Left renal cortex interstitium (tissue), 4 donors: Measurements from ENCODE around the gene SH3TC1. TPM values are rescaled to one million over a fixed set of nuclear protein-coding genes. Genes with fewer than 3 reads are reported as not detected.

Experiments
- DNase-seq, 4 donors: peaks; one replicate each; pipeline ENCODE4 v3.0.0-alpha.2; 2013; ENCODE audit warnings: low read depth in 4 of 4, low spot score in 2 of 4, missing footprints in 1 of 4
- polyA plus RNA-seq, 4 donors: library from polyadenylated mRNA; unstranded; fragments of 120-200 nt; gene quantifications; one replicate each; pipeline ENCODE4 v1.2.1, GENCODE V29; 2013; ENCODE audit not compliant: insufficient read length in 4 of 4

The SH3TC1 gene
- polyA plus RNA-seq, 4 donors: 19.1 to 36.1 (median 26.5) TPM

DNA sequence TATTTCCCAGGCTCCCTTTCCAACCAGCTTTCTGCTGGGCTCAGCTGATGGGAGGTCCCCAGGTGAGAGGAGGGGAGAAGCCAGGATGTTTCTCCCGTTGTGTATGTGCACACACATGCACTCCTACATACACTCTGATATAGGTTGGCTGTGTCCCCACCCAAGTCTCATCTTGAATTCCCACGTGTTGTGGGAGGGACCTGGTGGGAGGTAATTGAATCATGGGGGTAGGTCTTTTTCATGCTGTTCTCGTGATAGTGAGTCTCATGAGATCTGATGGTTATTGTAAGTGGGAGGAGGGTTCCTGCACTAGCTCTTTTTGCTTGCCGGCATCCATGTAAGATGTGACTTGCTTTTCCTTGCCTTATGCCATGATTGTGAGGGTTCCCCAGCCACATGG, 58.8 kb downstream of the SH3TC1 start:
- DNase-seq: no peak

- no peak for DNase-seq
These were observed 59.6 kb downstream of the SH3TC1 start for GRCh38 chr4:8258552-8259212.

DNA sequence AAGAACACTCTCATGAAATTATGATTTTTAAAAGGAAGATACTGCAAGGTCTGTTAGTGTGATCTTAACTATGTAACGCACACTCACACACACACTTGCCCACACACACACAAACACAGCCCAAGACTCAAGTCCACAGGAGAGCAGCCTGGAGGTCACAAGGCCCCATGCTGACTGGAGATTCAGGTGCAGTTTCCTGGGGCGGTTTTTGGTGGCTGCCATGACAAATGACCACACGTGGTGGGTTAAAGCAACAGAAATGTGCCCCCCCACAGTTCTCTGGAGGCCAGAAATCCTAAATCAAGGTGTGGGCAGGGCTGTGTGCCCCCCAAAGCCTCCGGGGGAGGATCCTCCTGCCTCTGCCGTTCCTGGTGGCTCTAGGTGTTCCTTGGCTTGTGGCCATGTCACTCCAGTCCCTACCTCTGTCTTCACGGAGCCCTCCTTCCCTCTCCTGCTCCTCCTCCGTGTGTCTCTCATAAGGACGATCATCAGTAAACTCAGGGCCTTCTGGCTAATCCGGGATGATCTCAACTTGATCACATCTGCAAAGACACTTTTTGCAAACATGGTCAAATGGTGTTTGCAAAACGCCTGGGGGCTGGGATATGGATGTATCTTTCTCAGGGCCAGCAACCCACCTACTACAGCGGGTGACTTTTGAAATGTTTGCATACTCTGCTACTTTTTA, 60.8 kb downstream of the SH3TC1 start:
- DNase-seq: no peak

DNA sequence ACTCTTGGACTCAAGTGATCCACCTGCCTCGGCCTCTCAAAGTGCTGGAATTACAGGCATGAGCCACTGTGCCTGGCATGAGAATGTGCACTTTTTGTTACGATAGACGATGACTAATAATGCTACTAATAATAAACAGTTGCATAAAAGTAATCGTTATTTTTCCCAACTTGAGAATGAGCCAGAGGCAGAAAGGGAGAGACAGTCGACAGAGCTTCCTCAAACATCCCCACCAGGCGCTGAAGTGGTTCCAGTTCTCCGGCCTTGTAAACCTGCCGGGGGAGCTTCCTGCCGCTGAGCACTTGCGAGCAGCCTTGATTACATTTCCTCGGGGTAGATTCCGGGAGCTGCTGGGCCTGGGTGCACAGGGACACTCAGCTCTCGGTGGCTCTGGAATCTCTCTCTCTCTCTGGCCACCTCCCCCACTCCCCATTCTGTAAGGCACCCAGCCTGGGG, 61.6 kb downstream of the SH3TC1 start:
- no peak for DNase-seq

DNA sequence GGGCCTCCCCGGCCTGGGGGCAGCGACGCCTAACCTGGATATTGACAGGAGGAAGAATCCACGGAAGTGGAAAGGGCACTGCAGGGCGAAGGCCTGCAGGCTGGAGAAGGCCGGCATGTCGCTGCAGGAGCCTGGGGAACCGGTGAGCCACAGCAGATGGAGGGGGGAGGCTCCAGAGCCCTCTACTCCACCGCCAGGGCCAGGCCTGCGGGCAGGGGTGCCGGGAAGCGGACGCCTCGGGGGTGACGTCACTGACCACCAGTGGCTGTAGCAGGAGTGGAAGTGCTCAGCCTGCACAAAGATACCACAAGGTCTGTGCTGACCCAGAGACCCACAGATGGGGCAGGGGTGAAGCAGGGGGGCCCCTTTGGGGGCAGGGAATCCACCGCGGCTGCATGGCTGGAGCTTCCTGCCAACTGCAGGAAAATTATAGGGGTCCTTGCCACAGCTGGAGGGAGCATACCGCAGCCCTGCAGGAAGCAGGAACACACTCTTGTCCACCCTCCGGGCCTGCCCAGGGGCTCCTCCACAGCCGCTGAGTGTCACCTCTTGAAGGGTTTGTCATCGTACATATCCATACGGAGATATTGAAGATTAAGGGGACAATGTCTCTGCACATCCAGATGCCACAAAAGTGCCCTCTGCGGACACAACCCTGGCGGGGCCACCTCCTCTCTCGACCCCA, 62.9 kb downstream of the SH3TC1 start:
- no peak for DNase-seq

DNA sequence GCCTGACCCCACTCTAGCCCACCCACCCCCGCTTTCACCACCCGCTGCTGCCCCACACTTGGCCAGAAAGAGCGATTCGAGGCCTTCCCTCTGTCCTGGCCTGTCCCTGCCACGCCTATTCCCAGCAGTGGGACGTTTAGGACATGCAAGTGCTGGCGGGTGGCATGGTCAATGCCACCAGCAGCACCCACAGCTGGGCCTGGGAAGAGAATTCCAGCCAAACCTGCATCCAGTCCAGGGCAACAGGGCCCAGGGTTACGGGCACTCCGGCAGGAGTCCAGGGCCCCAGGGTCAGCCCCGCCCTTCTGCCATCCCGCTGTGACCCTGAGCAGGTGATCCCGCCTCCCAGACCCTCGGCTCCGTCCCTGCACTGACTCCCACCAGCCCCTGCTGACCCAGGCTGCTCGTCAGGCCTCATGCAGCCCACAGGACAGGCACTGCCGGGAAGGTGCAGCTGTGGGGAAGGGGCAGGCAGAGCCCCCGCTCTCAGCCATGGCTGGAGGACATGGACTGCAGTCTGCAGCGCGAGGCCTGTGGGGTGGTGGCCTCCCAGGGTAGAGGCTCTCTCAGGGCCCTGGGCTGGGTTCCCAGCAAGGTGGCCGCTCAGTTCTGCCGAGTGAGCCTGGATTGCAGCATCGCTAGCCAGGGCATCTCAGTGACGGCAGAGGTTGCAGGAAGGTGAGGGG, 63.7 kb downstream of the SH3TC1 start:
- no peak for DNase-seq

- no peak for DNase-seq
These were observed 64.3 kb downstream of the SH3TC1 start for GRCh38 chr4:8263397-8263796.

DNA sequence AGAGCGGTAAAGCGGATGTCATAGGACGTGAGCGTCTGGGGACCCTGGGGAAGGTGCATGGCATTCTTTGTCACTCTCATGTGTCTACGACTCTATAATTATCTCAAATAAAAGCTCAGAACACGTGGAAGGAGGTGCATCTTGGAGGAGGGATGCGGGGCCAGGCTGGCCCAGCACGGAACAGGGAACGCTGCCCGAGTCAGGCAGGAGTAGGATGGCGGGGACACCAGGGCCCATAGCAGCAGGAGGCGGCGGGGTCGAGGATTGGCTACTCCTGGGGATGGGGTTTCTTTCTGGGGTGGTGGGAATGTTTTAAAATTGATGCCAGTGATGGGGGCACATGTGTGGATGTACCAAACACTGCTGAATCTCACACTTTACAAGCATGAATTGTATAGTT, 65.0 kb downstream of the SH3TC1 start:
- DNase-seq: no peak

GRCh38 chr4:8265171-8265929, 66.3 kb downstream of the SH3TC1 start:
- no peak for DNase-seq

DNA sequence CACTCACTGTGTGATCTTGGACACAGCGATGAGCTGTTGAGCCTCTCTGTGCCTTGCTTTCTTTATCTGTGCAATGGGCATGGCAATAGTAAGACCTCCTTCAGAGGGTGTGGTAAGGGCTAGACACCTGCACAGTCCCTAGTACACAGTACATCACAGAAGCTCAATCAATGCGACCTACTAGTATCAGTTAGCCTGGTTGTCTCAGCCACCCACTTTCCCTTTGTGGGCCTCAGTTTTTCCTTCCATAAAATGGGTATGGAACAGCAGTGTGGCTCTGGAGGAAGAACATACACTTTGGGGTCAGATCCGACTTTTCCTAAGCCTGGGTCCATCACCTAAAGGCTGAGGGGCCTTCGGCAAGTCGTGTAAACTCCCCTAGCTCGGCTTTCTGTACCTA, 67.0 kb downstream of the SH3TC1 start:
- no peak for DNase-seq

DNA sequence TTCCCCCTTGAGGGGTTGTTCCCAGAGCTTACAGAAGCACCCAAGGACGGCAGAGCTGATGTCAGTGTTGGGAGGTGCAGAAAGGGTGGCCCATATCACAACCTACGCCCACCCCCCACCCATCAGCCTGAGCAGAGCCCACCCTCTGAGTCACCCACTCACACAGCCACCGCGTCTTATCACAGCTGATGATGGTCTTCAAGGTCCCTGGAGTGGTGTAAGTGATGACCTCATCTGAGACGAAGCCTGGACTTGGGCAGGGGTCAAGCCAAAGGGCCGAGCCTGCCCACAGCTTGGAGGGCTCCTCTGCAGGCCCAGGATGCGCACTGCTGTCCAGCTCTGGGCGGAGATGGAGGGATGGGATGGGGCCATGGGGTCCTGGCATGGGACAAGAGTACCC, 67.4 kb downstream of the SH3TC1 start:
- DNase-seq: no peak

DNA sequence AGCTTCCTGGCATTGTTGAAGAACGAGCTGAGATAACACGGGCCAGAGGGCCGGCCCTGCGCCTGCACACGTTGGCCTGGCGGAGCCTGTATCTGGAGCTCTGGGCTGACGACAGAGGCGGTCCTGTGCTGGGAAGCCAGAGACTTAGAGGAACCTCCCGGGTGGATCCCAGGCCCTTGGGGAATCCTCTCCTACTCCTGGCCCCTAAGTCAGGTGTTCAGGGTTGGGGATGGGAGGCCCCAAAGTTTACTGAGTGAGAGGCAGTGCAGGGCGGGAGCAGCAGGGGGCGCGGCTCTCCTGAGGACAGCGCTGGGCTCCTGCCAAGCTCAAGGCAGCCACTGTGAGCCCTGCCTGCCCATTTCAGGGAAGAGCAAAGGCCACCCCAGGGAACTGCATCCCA, 68.0 kb downstream of the SH3TC1 start:
- DNase-seq: no peak

DNA sequence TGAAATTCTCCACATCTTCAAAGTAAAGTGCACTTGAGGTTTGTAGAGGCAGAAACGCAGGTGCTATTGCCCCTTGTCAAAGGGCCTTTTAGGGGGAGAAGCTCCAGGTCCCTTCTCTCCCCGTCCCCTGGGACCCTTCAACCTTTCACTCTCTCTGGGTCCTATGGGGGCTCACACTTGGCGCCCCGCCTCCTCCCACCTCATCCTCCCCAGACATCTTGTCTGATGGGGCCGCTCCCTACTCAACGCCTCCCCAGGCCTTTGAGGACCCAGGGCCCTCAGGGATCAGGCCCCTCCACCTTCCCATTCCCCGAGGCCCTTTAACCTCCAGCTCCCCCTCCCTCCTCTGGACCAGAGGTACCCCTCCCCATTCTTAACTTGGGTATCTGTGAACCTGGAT, 69.1 kb downstream of the SH3TC1 start:
- DNase-seq: no peak

DNA sequence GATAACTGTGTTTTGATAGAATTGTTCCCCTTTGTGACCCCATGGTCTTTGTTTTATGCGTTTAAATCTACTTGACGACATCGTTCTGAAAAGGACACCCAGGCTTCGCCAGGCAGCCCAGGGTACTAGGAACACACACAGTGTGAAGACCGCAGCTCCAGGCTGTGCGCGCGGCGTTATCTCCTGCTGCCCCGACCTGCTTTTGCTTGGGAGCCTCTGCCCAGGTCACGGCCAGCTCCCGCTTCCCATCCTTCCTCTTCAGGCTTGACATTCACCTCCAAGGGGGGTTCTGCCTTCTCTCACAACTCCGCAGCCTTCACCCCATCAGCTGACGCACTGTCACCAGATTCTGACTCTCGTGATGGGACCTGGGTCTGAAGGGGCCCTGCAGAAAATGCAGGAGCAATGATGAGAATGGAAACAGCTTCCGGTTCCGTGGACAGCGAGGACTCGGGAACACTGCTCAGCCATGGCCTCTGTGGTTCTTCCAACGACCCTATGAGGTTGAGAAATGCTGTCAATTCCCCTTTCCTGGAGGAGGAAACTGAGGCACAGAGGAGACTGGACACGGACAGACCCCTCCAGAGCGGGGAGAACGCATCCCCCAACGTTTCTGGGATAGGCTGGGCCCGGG, 69.9 kb downstream of the SH3TC1 start:
- no peak for DNase-seq

GRCh38 chr4:8269535-8270417, 70.7 kb downstream of the SH3TC1 start, which contains the start of gene HTRA3:
Gene HTRA3 (plus strand): TSS chr4:8269754. CDS start chr4:8269969, 215 bp downstream.
- DNase-seq: no peak

GRCh38 chr4:8270418-8270771, 71.3 kb downstream of the SH3TC1 start:
- DNase-seq: no peak

- no peak for DNase-seq
These were observed 72.1 kb downstream of the SH3TC1 start for GRCh38 chr4:8270912-8271815.

DNA sequence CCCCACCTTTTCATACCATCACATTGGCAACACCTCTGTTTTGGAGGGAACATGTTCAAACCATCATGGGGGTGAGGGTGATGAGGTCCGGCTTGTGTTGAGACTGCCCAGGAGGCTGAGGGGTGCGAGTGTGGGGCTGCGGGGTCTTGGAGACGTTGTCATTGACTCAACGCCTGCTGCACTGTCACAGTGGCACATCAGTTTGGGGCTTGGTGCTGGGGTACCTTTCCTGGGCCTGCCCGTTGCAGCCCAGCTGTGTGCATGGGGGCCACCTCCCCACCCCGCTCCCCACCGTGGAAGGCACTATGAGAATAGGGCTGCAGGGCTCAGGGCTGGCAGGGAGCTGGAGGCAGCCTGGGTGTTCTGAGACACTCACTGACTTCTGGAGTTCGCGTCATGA, 72.7 kb downstream of the SH3TC1 start:
- DNase-seq: no peak
